Measurements from ENCODE around the gene PLCB4.

Gene PLCB4

GRCh38 chr20:9185511-9185910 is 116.6 kb downstream of the PLCB4 start:
- no peak for DNase-seq

DNA sequence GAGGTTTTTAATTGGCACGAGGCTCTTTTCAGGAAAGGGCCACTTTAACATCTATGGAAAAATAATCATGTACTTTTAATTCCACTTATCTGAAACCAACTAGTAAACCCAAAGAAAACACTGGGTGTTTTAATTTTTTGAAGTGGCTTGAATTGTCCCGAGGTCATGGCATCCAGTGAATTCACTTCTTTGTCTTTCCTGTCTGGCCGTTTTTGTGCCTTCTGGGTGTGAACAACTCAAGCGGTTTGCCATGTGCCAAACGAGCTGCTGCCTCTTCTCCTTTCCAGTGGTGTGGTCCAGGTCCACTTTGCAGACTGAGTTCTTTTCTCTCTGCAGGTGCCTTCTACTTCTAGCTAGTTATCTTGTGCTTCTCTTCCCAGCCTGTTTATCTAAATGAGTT is 117.5 kb downstream of the PLCB4 start:
- DNase-seq = no peak

DNA sequence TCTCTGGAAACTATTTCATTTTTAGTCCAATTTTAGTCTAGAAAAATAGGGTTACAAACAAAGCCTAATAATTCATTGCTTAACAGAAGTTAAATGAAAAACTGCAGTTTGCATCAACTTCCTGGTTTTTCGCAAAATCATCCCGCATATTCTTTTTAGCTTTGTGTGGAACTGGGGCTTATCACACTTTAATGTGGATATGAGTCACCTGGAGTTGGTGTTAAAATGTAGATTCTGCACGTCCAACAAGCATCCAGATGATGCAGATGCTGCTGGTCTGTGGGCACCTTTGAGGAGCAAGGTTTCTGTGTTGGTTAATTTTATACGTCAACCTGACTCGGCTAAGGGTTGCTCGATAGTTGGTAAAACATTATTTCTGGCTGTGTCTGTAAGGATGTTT is 126.1 kb downstream of the PLCB4 start:
- DNase-seq = no peak

- DNase-seq = no peak
Observed at GRCh38 chr20:9196110-9196509, 127.2 kb downstream of the PLCB4 start.

DNA sequence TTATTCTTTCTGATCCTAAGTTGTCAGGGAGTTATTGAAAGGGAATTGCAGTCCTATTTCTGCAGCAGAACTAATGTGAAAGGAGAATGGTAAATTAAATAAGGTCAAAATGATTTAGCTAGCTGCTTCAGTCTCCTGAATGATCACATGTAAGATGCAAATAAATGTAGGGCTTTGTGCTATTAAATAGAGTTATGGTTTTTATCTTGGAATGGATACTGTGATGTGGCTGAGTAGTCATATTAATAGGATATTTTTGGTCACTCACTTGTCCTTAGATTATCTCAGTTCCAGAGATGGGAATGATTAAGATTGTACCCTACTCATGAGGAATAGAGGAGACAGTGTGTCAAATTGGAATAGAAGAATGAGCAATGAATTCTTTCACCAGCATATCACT is 129.6 kb downstream of the PLCB4 start:
- no peak for DNase-seq

DNA sequence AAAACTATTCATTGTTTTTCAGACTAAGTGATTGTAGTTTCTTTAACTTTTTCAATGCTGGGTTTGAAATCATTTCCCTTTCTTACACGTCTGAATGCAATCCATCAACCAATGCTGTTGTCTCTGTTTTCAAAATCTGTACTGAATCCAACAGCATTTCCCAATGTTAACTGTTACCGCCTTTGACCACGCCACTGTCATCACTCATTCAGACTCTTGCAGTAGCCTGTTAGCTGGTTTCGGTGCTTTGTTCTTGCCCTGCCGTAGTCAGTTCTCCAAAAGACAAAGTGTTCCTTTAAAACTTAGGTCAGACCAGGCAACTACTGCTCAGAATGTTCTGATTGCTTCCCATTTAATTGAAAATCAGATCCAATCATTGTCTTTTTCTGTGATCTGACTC is 131.3 kb downstream of the PLCB4 start:
- no peak for DNase-seq

DNA sequence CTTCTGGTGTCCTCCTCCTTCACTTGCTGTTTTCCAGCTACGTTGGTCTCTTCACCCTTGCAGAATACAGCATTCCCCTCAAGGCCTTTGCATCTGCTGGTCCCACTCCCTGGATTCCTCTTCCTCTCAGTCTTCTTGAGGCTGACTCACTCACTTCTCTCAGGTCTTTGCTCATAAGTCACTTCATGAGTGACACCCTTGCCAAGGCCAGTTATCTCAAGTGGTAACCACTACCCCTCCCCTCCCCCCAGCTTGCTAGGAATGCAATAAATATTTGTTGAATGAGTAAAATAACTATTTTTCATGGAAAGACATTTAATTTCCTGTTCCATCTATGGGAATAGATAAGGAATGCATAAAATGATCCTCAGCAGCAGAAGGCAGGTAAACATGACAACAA is 131.7 kb downstream of the PLCB4 start:
- DNase-seq = no peak

GRCh38 chr20:9202420-9203080 is 133.7 kb downstream of the PLCB4 start:
- no peak for DNase-seq

GRCh38 chr20:9203081-9203447 is 134.2 kb downstream of the PLCB4 start:
- DNase-seq = no peak

DNA sequence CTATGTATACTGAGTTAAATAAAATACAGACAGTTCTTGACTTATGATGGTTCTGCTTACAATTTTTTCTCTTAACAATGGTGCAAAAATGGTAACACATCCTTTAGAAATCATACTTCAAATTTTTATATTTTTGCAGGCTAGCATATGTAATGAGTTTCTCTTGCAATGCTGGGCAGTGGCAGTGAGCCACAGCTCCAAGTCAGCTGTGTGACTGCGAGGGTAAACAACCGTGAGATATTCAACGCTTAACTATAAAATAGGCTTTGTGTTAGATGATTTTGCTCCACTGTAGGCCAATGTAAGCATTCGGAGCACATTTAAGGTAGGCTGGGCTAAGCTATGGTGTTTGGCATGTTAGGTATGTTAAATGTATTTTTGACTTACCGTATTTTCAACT is 136.1 kb downstream of the PLCB4 start:
- no peak for DNase-seq

- DNase-seq = no peak
Observed at GRCh38 chr20:9206486-9206885, 137.6 kb downstream of the PLCB4 start.

- no peak for DNase-seq
Observed at GRCh38 chr20:9207253-9207652, 138.4 kb downstream of the PLCB4 start.

DNA sequence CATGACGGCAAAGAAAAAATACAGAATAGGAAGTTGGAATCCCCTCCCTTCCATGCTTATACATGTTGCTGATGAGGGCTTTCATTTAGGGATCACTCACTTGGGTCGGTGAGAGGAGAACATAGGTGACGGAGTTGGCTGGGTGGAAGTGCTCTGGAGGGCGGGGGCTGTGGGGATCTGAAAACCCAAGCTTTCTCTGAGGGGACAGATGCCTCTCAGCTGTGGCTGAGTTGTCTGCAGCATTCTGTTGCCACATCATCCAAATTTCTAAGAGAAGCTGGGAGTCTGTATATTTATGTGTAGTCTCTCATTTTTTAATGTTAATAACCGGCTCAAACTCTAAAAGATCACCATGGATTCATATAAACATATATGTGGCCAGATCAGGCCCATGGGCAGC is 141.5 kb downstream of the PLCB4 start:
- DNase-seq = no peak

- no peak for DNase-seq
Observed at GRCh38 chr20:9211016-9211760, 142.3 kb downstream of the PLCB4 start.

- no peak for DNase-seq
Observed at GRCh38 chr20:9212735-9213134, 143.8 kb downstream of the PLCB4 start.

GRCh38 chr20:9214685-9215084 is 145.8 kb downstream of the PLCB4 start:
- no peak for DNase-seq

DNA sequence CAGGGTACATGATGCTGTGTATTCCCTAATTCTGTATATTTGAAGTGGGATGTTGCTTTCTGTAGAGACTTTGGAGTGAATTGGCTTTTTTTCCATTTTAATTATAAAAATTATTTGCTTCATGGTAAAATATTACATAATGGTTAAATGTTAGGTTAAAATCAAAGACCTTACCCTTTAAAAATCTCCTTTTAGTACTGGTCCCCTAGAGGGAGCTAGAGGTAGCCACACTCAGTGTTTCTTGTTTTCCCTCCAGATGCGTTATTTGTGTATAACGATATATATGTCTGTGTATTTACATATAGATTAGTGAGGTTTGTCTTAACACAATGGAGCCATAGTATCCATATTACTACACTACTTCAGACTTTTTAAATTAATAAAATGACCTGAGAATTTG is 146.7 kb downstream of the PLCB4 start:
- DNase-seq = no peak

DNA sequence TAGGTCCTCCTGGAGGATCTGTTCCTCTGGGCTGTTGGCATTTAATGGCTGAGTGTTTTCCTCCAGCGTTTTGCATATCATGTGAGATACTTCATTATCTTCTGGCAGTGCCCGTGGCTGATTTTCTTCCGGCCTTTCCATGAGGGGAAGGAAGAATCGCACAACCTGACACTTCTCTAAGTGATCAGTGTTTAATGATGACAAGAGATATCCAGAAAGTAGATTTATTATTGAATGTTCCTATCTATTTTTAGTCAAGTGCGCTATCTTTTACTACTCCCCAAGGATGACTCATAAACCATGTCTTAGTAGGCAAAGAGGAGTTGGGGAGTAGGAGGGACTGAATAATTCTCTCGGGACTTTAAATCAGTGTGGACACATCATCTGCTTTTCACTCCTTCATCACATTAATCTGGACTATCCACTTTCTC is 149.7 kb downstream of the PLCB4 start:
- no peak for DNase-seq

DNA sequence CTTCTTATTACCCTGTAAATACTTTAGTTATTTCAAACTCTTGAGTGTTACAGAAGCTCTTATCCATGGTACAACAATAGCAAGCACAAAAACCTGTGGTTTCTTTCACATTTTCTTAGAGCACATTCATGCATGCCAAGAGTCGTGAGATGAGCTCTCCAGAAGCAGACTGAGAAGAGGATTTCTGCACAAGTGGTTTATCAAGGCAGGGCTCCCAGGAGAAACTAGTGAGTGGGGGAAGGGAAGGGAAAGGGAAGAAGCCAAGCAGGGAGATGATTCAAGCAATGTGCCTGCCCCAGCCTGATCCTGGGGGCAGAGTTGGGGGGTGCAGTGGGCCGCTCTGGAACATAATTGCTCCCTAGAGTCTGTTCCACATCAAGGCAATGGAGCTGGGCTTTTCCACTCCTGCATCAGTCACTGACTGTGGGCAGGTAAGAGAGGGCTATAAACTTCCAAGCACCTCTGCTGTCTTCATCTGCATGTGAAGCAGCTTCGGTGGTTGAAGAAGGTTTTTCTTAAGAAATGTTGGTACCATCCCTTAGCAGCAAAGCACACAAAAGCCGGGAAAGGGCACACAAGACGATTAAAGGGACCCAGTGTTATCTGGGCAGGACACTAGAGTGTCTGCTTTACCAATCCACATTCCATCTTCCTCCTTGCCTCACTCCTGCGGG is 152.1 kb downstream of the PLCB4 start:
- no peak for DNase-seq

GRCh38 chr20:9223296-9223695 is 154.4 kb downstream of the PLCB4 start:
- DNase-seq = no peak

- DNase-seq = no peak
Observed at GRCh38 chr20:9225879-9226278, 157.0 kb downstream of the PLCB4 start.

- DNase-seq = no peak
Observed at GRCh38 chr20:9227896-9228615, 159.2 kb downstream of the PLCB4 start.

DNA sequence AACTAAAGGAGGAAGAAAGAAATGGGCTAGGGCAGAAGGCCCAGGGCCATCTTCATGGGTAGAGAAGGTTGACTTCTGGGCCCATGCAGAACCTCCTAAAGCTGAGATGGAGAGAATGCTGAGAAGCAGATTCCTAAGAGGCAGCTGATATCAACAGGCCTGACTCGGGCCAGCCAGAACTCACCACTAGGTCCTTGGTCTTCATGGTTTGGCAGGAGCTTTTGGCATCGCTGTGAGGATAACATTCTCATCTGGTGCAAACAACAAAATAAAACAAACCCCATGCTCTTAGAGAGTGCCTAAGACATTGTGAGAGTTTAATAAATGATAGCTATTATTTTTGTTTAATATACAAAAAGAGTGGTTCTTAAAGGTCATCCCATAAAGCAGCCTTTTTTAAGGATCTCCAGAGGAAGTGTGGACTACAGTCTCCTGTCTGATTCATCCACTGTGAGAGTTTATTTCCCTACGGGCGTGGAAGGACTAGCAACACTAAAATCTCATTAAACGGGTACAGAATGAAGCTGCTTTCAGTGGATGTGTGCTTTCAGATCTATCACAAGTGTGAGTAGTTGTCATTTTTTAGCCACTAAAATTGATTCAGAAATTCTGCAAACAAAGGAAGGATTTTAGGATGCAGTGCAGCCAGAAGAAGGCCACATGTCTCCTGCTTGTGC is 160.0 kb downstream of the PLCB4 start:
- no peak for DNase-seq

All from stimulated activated naive CD4-positive, alpha-beta T cell (primary cell).